ENCODE data around the gene UPF1.
"Not testable (repeated sequence)": the region's sequence is repeated elsewhere in the genome, so short reads cannot be mapped to it uniquely, and the experiment has no call there.

UPF1 gene

DNA sequence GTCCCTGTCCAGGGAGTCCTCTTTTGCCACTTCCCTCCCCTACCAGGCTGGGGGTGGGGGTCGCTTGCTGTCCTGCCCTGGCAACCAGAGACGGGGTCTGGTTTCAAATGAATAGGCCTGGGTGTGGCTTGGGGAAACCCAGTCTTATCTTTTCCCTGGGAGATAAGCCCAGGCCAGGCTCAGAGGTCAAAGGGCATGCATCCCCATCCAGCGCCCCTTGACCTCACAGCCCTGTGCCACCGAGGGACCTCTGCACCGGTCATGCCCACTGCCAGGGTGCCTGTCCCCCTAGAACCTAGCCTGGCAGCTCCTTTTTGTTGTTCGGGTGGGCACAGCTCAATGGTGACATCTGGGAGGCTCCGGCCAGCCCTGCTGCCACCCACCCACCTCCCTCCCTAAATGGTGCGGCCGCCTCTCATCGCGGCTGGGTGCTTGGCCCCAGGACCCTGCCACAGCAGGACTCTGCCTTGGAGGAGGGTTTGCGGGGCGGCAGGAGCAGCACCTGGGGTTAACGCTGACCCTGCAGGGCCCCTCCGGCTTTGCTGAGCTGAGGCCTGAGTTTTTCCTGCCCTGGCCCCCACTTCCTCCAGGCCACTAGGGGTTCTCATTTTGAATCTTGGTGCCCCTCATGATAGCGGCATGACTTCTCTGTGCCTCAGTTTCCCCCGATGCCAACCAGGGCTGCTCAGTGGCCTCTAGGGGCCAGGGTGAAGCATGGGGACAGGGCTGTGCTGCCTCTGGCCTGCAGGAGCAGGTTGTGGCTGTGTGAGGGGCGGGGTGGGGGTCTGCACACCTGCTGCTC is 67.0 kb downstream of the UPF1 start:
- peak; percentile 26 for DNase-seq (ENCODE audit: low spot score)

DNA sequence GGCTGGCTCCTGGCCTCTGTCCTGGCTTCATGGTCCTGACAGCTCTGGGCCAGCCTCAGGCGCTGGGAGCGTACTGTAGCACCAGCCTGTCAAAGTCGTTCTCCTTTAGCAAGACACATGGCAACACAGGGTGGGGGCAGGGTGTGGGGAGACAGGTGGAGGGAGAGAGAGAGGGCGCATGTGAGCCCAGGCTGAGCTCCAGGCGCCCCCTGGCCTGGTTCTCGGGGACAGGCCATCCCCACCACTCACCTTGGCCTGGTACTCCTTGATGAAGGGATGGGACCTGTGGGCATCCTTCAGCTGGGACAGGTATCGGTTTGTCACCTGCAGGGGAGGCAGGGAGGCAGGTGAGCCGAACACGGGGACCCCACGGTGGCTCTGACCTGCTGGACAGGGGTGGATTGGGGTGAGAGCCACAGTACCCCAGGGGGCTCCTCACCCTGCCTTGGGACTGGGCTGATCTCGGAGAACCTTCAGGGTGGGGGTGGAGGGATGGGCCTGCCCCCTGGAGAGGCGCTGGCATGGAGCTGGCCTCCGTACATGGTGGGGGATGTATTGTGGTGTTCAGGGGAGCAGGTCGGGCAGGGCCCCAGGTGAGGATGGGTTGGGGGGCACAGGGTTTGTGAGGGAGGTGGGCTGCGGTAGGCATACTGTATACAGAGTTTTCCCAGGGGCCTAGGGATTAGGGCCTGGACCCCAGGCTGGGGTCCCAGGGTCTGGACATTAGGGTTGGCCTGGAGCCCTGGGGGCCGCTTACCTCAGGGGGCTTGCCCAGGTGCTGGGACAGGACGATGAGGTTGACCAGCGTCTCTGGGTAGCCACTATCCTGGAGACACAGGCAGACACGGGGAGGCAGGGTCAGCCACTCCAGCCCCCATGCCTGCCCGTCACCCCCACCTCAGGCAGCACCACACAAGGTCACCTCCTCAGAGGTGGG is 68.1 kb downstream of the UPF1 start:
- DNase-seq (ENCODE audit: low spot score), result no peak

DNA sequence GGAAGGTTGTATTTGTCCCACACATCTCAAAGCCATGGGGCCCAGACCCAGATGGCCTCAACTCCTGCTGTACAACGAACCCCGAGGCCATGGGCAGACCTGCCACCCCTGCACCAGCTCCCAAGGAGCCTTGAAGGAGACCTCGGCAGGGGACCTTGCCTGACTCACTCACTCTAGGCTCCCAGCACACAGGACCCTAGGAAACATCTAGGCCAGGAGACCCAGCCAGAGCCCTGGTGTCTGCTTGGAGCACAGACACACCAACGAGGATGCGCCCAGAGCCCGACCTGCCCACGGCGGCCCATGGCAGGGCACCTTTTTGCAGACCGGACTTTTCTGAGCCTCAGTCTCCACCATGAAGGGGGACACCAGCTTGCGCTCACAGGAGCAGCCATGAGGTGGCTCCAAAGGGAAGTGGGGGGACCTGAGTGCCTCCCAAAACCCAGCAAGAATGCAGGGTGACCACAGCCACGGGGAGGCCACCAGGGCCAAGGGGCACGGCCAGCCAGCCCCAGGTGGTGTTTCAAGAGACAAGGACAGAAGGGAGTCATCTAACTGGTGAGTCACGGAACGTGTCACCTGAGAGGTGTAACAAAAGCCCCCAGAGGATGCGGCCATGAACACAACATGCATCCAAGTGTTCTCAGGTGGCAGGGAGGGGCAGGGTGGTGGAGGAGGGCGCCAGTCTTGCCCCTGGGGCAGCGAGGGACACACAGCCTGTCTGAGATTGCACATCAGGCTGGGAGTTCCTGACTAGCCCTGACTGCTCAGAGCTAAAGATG is 69.1 kb downstream of the UPF1 start:
- DNase-seq (ENCODE audit: low spot score), result no peak

DNA sequence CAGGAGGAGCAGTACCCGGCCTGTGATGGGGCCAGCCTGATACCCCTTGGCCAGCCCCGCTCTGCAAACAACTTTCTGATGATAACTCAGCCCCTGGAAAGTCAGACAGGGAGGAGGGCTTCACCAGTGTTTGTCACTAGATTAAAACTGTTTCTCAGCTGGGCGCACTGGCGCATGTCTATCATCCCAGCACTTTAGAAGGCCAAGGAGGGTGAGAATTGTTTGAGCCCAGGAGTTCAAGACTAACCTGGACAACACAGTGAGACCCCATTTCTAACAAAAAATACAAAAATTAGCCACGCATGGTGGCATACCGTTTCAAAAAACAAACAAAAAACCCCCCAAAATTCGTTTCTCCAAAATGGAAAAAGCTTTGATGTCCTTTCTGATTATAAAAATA is 69.7 kb downstream of the UPF1 start:
- DNase-seq (ENCODE audit: low spot score), result no peak

DNA sequence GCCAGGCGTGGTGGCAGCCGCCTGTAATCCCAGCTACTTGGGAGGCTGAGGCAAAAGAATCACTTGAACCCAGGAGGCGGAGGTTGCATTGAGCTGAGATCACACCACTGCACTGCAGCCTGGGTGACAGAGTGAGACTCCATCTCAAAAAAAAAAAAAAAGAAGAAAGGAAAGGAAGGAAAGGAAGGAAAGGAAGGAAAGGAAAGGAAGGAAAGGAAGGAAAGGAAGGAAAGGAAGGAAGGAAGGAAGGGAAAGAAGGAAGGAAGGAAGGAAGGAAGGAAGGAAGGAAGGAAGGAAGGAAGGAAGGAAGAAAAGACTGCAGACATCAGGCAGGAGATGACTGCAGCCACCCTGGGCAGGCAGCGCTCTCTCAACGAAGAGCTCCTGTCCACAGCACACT is 70.8 kb downstream of the UPF1 start:
- DNase-seq (ENCODE audit: low spot score), result not testable (repeated sequence)

DNA sequence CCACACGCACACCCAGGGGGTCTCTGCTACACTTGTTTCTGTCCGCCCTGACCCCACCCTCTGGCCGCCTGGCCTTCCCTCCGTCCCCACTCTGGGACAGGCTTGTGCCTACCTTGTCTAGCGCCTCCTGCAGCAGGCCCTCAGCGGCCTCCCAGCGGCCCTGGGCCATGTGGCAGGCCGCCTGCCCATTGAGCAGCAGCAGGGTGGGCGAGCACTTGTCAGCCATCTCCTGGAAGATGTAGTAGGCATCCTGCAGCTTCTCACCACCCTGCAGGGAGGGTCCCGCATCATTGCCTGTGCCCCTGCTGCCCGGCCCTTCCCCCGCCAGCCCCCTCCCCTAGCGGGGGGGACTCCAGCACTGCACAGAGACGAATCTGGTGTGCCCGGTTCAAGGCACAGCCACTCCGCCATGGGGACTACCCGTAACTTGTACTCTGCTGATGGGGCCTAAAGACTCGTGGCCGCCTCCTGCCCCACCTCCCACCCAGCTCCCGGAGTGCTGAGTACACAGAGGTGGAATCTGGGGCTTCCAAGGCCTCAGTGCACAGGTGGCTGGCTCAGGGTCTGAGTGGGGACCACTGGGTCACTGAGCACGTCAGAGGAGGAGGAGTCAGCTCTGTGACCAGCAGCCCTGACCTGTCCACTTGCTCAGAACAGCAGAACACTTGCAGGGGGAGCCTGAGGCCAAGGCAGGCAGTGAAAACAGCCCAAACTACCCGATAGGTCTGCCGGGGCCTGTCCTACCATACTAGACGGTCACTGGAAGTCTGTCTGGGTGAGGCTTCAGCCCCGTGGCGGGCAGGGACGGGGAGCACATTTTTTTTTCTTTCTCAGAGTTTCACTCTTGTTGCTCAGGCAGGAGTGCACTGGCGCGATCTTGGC is 71.6 kb downstream of the UPF1 start:
- no peak for DNase-seq (ENCODE audit: low spot score)

DNA sequence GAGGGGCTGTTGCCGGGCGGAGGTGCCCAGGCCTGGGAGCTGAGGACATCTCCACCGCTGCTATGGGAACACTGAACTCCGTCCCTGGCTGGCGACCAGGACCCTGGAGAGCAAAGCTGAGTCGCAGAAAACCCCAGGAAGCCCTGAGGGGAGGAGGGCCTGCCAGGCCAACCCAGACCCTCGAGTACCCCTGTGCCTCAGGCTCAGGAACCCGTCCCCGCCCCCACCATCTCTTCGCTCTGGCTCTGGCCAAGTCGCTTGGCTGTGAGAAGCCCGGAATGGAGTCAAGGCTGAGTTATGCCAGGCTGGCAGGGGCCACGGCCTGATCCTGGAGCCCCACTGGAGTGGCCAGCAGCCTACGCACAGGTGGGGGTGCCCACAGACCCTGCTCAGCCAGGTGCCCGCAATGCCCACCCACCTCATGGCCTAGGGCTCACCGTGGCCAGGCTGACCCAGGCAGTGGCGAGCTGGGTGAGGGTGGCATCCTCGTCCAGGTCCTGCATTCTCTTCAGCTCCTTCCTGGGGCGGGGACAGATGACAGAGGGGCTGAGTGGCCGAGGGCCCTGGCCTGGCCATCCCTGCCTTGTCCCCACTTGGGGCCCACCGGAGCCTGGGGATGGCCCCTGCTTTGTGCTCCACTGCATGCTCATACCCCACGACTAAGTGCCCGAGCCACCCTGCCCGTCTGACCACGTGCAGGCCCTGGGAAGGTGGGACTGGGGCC is 72.7 kb downstream of the UPF1 start:
- DNase-seq (ENCODE audit: low spot score), result no peak

DNA sequence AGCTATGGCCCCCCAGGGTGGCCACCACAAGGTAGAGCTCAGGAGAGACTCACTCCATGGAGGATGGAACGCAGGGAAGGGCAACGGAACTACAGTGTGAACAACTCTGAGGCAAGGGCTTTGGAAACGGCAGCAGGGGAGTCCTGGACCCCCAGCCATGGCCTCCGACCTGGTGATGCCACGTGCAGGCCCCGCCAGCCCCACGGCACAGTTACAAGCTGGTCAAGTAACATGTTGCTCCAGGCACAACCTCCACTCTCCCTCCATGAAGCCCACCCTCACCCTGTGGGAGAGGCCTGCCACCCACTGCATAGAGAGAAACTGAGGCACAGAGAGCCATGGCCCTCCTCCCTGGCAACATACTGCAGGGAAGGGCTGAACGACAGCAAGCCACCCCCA is 73.3 kb downstream of the UPF1 start:
- no peak for DNase-seq (ENCODE audit: low spot score)

DNA sequence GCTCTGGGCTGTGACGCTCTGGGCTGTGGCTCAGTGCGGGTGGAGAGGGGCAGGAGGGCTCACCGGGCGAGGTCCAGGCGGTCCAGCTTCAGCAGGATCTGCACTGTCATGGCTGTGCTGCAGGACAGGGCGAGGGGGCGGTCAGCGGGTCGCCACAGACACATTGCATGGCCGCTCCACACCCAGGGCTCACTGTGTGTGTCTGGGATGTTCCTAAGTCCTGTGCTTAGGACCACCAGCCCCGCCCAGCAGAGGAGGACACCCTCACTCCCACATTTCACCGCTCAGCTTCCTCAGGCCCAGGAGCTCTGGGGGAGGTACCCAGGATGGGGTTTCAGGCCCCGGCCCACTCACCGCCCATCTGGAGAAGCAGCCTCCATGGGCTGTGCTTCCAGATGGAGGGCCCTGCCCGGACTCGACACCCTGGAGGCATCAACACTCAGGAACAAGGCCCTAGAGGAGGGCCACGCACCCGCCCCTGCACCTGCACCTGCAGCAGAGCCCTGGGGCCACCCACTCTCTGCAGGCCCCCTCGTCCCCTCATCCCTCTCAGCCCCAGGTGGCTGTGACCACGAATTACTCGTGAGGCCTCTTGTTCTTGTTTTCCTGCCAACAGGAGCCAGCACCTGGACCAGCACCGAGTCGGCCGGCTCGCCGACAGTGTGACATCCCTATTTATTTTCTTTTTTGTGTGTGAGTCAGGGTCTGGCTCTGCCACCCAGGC is 73.9 kb downstream of the UPF1 start:
- DNase-seq (ENCODE audit: low spot score), result no peak

DNA sequence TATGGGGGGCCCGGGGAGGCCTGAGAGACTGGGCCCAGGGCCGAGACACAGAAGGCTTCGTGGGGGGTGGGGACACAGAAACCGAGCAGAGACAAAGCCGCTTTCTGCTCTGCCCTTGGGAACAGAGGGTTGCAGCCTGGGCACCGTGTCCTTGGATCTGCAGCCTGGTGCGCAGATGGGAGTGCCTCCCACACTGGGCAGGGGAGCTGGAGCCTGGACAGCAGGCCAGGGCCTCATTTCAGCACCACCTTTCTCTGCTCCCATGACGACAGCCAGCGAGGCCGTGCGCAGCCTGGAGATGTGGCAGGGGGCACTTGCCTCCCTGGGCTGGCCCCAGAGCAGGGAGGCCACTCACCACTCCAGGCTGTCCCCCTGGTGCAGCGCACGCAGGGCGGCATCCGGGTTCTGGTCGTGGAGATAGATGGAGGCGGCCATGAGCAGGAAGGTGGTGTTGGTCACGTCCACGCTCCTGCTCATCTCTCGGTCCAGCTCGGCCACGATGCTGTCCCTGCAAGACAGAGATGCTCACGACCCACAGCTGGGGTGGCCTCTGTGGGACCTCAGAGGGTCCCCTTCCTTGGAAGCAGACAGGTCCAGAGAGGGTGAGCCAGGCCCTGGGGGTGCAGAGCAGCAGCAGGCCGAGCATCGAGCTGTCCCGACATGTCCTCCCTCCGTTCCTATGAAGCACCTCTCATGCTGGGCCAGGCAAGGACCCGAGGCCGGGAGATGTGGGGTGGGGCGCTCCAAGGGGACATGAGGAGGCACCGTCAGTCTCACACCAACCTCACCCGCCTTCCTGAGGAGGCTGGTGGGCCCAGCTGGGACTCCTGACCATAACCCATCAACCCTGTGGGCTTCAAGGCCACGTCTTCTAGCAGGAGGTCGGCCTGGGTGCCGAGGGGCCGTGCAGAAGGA is 75.1 kb downstream of the UPF1 start:
- no peak for DNase-seq (ENCODE audit: low spot score)

DNA sequence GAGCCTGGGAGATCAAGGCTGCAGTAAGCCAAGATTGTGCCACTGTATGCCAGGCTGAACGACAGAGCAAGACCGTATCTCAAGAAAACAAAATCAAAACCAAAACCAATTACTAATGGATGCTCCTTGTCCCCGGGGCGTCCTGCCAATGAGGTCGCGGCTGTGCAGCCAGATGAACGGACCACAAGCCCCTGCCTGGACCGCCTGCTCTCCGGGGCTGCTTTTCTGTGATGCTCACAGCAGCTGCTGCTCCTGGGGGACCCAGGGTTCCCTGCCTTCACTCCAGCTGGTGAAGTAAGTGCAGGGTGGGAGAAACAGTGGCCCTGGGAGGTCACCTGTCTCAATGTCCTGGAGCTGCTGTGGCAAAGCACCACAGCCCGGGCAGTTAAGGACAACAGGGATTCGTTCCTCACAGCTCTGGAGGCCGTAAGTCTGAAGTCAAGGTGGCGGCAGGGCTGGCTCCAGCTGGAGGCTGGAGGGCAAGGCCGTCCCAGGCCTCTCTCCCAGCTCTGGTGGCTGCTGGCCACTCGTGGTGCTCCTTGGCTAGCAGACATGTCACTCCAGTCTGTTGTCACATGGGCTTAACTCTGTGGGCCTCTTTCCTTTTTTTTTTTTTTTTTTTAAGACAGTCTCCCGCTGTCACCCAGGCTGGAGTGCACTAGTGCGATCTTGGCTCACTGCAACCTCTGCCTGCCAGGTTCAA is 77.3 kb downstream of the UPF1 start:
- DNase-seq (ENCODE audit: low spot score), result no peak

DNA sequence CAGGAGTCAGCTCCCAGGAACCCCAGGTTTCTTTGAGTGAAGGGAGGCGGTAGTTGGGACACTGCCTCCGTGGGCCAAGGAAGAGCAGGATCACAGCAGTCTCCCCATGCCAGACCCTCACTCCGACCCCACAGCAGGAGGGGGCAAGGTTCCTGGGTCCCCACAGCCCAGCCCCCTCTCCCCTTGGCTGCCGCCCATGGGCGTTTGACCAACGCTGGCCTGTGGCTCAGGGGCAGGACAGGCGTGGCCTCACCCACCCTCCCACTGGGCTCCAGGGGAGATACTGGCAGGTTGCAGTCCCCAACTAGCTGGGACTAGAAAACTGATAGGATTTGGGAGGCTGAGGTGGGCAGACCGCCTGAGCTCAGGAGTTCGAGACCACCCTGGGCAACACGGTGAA is 78.3 kb downstream of the UPF1 start:
- no peak for DNase-seq (ENCODE audit: low spot score)

DNA sequence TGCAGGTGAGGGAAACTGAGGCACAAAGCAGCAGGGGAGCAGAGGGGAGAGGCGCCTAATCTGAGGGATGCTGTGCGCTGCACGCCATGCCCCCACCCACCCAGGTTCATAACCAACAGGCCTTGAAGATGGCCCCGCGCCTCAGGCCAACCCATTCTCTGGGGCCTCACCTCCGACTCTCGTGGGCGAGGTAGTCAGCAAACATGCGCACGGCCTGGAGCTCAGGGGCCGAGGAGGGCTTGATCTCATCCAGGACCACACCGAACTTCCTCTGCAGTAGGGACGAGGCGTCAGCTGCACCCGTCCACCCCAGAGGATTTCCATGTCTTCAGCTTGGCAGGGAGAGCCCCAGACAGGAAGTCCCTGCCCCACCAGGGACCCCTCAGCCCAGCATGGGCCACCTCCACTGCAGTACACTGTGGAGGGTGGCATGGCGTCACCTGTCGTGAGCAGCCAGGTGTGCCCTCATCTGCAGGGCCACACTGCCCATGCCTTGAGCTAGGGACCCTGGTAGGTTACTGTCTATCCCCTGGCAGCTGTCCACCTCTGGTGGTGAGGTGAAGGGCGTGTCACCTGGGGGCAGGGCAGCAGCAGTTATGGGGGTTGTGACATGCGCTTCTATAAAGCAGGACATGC is 79.2 kb downstream of the UPF1 start:
- no peak for DNase-seq (ENCODE audit: low spot score)

DNA sequence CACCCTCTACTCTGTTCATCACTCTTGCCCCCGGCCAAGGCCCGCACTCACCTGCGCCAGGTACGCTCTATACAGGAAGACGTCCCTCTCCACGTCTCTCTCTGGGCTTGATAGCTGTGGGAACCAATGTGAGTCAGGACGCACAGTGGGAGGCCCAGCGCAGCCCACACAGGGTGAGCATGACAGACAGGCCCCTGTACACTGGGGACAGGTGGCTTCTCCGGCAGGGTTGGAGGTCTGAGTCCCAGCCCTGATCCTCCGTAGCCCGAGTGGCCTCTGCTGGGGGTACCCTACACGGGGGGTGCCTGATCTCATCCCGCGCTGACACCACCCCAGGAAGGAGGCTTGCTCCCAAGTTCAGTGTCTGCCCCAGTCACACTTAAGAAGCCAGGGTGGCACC is 81.2 kb downstream of the UPF1 start:
- no peak for DNase-seq (ENCODE audit: low spot score)

DNA sequence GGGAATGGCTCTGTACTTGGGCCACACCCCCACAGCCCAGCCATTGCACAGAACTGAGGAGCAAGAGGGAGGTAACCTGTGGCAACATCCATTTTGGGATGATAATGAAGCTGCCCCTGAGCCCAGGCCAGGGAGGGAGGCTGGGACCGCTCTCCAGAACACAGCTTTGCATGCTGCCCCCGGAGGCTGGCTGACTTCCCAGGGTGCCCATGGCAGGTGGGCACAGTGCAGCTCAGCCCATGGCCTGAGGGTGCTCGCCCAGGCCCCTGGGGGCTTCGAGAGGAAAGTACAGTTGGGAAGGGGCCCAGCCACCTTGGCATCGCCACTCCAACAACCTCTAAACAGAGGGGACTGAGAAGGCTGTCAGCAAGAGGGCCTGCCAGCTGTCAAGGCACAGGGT is 81.7 kb downstream of the UPF1 start:
- no peak for DNase-seq (ENCODE audit: low spot score)

DNA sequence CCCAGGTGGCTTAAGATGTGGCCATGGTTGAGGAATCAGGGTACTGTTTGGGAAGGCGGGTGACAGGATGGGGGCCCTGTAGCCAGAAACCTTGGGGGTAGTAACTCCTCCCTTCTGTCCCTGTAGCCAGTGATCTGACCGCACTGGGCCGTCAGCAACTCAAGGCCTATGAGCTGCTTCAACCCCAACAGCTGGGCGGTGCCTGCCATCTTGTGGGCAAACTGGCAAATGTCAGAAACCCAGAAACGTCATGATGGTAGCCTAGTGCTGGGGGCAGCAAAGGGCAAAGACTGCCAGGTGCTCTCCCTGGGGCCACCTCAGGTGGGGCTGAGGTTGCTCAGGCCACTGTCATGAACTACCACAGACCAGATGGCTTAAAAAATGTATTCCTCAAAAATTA is 83.9 kb downstream of the UPF1 start:
- DNase-seq (ENCODE audit: low spot score), result peak; percentile 79

DNA sequence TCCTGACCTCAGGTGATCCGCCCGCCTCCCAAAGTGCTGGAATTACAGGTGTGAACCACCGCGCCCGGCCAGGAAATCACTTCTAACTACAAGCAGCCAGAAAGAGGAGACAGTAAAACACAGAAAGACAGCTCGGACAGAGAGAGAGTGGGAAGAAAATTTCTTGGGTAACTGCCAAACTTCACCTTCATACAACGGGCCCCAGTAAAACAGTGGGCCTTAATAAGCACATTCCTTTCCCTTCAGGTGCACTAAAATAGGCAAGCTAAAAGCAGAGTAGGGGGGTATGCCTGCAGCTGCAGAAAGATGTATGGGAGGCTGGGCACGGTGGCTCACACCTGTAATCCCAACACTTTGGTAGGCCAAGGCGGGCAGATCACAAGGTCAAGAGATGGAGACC is 85.8 kb downstream of the UPF1 start:
- not testable (repeated sequence) for DNase-seq (ENCODE audit: low spot score)

All from iPS-NIHi11 (cell line).